GM21515 (cell line): ENCODE measurements around the gene TMEM59L.
"Not testable (repeated sequence)": the region's sequence is repeated elsewhere in the genome, so short reads cannot be mapped to it uniquely, and the experiment has no call there.

Source experiments
- ATAC-seq: cut with Tn5 transposase; IDR thresholded peaks from one replicate; pipeline ENCODE4 v1.9.1; 2021; ENCODE audit not compliant: unreplicated experiment

The TMEM59L gene

DNA sequence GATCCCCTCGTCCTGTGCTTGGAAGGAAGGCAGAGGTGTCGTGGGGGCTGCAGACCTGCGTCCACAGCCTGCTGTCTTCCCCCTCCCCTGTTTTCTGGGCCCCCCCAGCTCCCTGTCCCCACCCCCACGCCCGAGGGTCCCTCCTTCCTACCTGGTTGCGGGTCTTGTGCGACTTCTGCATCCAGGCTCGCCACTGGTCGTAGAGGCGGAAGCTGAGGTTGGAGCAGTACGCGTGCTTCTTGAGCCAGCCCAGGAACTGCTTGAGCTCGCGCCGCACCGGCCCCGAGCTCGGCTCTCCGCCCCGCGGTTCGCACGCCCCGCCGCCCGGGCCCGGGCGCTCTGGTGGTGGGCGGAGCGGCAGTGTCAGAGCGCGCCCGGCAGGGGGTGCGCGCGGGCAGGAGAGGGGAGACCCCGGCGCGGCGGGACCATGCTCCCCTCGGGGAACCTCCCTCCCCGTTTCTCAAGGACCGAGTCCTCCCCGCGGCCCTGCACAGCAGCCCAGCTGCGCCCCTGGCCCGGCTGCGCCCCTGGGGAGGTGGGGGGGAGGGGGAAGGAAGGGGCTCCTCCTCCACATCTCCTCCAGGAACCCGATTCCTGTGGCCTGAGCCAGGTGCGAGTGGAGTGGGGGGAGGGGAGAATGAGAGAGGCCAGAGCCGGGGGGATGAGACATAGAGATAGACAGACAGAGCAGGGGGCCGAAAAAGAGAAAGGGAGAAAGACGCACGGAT is 18.4 kb upstream of the TMEM59L start:
- no peak for ATAC-seq

GRCh38 chr19:18594824-18595373 is 17.8 kb upstream of the TMEM59L start:
- no peak for ATAC-seq

DNA sequence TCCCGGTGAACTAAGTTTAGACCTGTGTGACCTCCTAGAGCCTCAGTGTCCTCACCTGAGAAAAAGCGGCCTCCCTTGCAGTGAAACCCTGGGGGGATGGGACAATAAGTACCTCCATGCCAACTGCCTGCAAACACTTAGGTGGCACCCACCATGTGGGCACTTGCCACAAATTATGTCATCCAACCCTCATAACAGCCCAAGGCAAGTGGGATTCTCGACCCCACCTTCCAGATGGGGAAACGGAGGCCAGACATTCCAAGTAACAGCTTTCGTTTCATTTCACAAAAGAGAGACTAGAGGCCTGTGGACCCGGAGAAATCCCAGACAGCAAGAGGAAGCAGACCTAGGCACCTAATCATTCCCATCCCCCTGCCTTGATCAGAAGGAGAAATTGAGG is 17.2 kb upstream of the TMEM59L start:
- no peak for ATAC-seq

- no peak for ATAC-seq
These were observed 15.9 kb upstream of the TMEM59L start for GRCh38 chr19:18596752-18597157.

DNA sequence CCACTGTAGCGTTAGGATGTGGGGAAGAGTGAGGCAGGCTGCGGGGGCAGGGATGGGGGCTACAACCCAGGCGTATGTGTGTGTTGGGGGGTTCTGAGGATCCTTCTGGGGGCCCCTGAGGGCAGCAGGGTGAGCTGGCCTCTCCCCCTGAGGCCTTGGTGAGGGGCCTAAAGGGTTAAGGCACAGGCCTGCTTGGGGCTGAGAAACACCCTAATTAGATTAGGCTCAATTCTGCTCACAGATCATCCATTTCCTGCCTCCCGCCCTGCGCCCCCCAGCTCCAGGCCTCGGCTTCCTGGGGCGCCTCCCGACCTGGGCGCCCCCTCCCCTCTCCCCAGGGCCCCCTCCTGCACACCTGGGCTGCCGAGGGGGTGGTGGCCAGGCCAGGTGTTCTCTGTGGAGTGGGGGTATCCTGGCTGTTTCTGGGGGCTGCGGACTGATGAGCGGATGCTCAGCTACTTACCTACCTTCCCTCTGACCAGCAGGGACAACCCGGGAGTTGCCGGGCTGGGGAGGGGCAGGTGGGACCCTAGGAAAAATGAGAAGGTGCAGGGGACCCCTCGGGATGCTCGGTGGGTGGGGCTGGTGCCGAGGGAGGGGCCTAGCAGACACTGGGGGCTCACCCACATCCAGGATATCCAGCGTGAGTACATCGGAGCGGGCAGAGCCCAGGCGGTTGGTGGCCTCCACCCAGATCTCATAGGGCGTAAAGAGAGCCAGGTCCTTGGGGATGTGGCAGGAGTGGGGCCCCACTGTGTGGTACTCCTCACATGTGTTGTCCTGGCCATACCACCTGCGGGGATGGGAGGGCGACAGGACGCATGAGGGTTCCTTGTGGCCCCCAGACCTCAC is 14.6 kb upstream of the TMEM59L start:
- no peak for ATAC-seq

DNA sequence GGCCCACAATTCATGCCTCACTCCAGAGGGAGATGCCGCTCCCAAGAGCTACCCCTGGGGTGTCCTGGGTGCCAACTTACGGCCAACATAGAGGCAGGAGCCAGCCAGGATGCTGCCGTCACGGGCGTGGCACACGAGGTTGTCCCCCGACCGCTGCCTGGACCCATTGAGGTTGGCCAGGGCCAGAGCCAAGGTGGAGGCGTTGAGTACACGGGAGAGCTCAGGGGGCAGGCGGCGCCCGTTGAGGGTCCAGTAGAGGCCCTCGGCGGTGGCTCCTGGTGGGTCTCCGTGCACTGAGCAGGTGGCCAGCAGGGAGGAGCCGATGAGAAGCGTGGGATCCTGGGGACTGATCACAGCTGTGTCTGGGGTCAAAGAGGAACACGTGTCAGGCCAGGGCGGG is 13.2 kb upstream of the TMEM59L start:
- ATAC-seq: no peak

GRCh38 chr19:18600692-18601397 is 11.8 kb upstream of the TMEM59L start:
- ATAC-seq: not testable (repeated sequence)

DNA sequence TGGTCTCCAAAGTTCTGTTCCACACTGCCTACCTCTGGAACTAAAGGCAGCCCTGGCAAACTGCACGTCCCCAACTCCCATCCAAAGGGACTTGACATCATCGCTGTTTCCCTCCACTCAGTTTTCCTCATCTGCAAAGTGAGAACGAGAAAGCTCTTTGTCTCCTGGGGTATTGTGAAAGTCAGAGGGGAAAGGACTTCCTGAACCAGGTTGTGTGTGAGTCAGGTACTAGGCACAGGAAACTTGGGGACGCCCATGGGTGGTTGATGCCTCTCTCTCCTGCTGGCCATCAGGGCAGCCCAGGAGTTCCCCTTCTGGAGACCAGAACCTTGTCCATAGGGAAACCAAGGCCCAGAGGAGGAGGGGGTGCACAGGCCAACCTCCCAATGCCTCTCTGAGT is 10.8 kb upstream of the TMEM59L start:
- no peak for ATAC-seq

GRCh38 chr19:18603255-18603957 is 9.3 kb upstream of the TMEM59L start:
- no peak for ATAC-seq

DNA sequence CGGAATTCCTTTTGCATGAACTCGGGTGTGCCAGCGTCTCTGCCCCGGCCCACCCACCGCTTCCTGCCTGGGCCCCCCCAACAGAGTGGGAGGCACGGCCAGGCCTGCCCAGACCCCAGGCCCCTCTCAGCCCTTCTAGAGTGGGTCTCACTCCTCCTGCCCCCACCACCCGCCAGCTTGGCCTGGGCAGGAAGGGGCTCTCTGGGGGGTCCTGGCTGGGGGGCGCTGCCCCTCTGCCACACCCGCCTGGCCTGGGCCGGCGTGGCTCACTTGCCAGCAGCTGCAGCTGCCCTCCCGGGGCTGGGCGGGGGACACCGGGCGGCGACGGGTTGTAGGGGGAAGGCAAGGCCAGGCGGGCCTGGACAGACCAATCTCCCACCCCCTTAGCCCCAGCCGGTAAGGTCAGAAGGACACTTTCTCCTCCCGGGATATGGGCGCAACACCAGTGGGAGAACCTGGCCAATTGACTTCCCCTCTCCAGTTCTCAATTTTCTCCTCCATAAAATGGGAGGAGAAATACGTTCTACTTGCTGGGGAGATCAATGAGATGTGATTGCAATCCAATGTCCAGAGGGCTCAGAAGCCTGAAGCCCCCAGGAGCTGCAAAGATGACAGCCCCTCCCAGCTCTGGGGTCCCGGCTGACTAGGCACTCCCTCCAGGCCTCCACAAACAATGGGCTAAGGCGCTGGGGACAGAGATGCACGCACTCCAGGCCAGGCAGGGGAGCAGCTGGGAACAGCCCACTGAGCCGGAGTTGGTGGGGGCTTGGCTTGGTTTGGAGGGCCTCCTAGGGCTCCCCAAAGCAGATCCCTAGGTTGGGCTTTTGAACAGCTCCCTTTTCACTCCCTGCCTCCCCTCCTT is 8.5 kb upstream of the TMEM59L start:
- no peak for ATAC-seq

DNA sequence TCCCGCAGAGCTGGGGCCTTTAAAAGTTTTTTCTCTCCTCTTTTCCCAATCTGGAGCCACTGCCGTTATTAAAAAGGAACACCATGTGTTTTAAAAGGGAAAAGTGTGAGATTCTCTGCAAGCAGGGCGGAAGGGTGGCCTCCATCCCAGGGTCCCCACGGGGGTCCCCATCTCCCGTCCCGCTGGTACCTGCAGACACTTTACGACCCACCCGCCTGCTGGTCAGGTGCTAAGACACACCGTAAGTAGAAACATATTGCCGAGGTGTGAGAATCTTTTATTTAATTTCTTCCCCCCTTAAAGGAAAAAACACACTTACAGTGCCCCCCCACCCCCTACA is 7.9 kb upstream of the TMEM59L start:
- no peak for ATAC-seq

DNA sequence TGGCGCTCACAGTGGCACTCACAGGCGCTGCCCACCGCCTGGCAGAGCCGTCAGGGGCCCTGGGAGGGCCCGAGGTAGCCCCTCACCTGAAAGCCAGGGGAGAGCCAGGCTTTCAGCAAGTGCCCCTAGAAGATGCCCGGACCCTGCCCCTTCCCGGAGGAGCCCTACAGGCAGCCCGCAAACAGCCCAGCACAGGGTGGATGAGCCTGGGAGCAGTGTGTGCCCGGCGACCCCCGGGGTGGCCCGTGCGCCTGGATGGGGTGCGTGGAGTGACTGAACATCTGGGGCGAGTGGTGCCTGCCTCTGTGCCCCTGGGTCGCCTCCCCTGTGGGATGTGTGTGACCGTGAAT is 7.5 kb upstream of the TMEM59L start:
- ATAC-seq: no peak

GRCh38 chr19:18605546-18606280 is 7.0 kb upstream of the TMEM59L start:
- ATAC-seq: no peak

- no peak for ATAC-seq
These were observed 6.1 kb upstream of the TMEM59L start, which contains the start of gene CRLF1 for GRCh38 chr19:18606281-18607225. Gene CRLF1, minus strand, starts transcription at chr19:18606799. Its CDS starts 143 bp downstream, at chr19:18606656.

DNA sequence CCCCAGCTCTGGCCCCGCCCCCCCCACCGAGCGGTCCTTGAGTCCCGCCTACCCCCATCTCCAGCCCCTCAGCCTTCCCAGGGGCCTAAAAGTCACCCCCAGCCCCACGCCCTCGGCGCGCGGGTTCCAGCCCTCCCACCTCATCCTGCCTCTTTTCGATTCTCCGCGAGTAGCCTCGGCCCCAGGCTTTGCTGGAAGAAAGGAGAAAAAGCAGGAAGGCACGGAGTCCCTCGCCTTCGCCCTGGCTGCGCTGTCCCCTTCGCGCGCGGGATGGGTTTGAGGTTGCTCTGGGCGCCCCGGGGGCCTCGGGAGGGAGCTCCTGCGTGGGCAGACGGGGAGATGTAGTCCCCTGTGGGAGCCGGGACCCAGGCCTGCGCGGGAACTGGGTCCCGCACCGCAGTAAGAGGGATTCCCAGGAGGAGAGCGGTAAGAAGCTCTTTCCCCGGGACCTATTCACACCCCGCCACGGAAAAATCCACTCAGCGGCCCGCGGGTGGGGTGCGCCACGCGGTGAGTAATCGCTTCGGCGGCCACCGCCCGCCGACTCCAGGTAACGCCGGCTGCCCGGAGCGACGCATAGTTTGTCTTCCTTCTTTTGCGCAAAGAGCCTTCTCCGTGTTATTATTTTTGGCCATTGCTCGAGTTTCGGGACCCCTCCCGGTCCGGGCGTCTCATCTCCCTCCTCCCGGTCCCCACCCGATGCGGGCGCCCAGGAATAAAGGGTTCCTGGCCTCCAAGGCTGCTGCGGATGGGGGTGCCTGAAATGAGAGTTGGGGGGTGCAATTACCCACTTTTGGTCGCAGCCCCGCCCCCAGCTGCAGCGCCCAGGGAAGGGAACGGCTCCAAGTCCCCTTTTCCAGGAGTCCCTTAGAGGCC is 5.2 kb upstream of the TMEM59L start:
- ATAC-seq: no peak

DNA sequence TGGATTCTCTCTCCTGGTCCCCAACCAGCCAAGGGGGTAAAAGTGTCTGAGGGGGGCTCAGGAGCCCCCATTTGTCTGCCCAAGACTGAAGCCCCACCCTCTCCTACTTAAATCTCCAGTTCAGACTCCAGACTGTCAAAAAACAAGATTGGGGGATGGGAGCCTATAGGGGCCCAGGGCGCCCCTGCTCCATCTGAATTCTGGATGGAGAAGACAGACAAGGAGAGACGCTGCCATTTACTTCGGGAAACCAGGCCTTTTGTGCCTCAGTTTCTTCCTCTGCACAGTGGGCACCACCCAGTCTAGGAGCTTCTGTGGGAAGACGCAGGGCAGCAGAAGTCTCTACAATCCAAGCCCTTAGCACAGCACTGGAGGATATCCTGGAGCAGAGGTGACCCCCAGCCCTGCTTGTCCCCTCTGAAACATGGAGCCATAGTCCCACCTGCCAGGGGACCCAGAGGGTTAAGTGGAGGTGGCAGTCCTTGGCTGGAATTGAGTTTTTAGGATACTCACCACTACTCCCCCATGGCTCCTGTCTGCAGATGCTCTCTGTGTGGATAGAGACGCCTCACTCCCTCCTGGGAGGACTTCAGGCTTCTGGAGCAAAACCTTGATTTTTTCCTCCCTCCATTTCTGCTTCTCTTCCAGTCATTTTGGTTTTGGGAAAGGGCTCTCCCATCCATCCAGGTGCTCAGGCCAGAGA is 4.4 kb upstream of the TMEM59L start:
- no peak for ATAC-seq
